Measurements from ENCODE around the gene NEMF.
A peak's percentile ranks its signal among the peaks of the same experiment; 100 is the strongest.

DNA sequence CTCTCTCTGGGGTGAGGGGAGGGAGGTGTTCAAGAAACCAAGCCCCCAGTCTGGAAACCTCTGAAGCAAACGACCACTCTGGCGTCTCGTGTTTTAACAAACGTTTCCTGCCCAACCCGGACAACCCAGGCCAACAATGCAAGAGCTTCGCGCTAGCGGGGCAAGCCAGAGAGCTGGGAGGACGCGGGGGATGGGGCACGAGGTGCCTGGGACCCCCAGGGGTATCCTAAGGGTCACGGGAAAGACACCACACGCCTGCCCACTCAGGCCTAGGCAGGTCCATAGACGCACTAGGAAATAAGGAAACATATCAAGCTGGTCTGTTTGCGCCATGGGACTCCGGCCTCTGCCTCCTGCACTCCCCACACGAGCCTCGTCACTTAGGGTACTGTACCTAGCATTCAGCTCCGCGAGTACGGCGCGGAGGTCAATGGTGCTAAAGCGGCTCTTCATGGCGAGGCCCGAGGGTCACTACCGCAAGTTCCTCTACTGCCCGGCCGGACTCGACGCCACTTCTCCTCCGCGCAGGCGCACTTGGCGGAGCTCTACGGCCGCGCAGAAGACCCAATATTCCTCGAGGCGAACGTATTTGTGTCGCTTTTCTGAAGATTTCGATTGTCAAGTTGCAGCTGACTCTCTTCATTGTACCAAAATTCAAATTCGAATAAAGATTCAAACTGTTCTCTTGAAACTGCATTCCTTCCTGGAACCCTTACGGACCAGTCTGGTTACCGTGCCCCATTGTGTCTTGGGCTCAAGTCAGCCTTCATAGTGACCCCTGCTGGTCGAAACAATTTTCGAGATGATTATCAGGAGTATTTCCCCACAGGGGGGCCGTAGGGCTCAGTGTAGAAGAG, at the start of gene NEMF:
- no peak for TF ChIP-seq EZH2 (IDR thresholded peaks at IDR 0.05; ENCODE audit: low read length)
- peak; percentile 76 to 94 (median 76) for TF ChIP-seq CTCF (optimal IDR thresholded peaks at IDR 0.05 in 1 of 3, IDR thresholded peaks at IDR 0.05 in 1 of 3, conservative IDR thresholded peaks at IDR 0.05 in 1 of 3; ENCODE audit: extremely low read depth in 1 of 3, insufficient read depth in 2 of 3, low read length in 3 of 3)

Data from keratinocyte (primary cell).